Natural killer cell (primary cell): ENCODE measurements around the gene ZNF124. TPM values are rescaled to one million over a fixed set of nuclear protein-coding genes. Genes with fewer than 3 reads are reported as not detected.
A peak's percentile ranks its signal among the peaks of the same experiment; 100 is the strongest.
"Not testable (repeated sequence)": the region's sequence is repeated elsewhere in the genome, so short reads cannot be mapped to it uniquely, and the experiment has no call there.

Experiments
- ATAC-seq, 3 donors: fragments of 150-1000 bp in 2 of 3; fragments of 200-7000 bp in 1 of 3; cut with Tn5 transposase; 1 replicate in 1 of 3; 2 replicates in 2 of 3; pipeline ENCODE4 v1.10.0; 2021; ENCODE audit warnings: mild to moderate bottlenecking in 2 of 3, moderate library complexity in 2 of 3
- DNase-seq, 2 donors: peaks; one replicate each; pipeline versions ENCODE4 v3.0.0 to v3.0.0-alpha.2; 2013 to 2021; ENCODE audit warnings: mixed read lengths in 1 of 2
- H3K27ac ChIP-seq: one replicate; pipeline ENCODE4 v1.5.1; 2013; ENCODE audit warnings: mild to moderate bottlenecking, low read length
- H3K27me3 ChIP-seq: one replicate; pipeline ENCODE4 v1.6.1; 2013; ENCODE audit warnings: low read length; ENCODE audit not compliant: control insufficient read depth, insufficient read depth
- H3K36me3 ChIP-seq: one replicate; pipeline ENCODE4 v1.6.1; 2013; ENCODE audit warnings: low read length; ENCODE audit not compliant: control insufficient read depth, insufficient read depth
- H3K4me1 ChIP-seq: one replicate; pipeline ENCODE4 v1.6.1; 2013; ENCODE audit warnings: low read length; ENCODE audit not compliant: control insufficient read depth, insufficient read depth
- H3K4me3 ChIP-seq: one replicate; pipeline ENCODE4 v1.5.1; 2013; ENCODE audit warnings: low read length
- H3K9me3 ChIP-seq: one replicate; pipeline ENCODE4 v1.6.1; 2013; ENCODE audit warnings: low read length; ENCODE audit not compliant: control insufficient read depth, insufficient read depth
- H3K27ac Mint-ChIP-seq, 2 donors: one replicate each; pipeline ENCODE4 v1.8.0; 2022; ENCODE audit warnings: mild to moderate bottlenecking in 2 of 2, mixed read lengths in 2 of 2, moderate library complexity in 1 of 2
- H3K27me3 Mint-ChIP-seq, 2 donors: one replicate each; pipeline ENCODE4 v1.8.0; 2022; ENCODE audit warnings: low read depth in 2 of 2, mixed read lengths in 2 of 2
- H3K36me3 Mint-ChIP-seq: one replicate; pipeline ENCODE4 v1.8.0; 2022; ENCODE audit warnings: mixed read lengths
- H3K4me1 Mint-ChIP-seq, 2 donors: one replicate each; pipeline ENCODE4 v1.8.0; 2022; ENCODE audit warnings: mixed read lengths in 2 of 2
- H3K4me3 Mint-ChIP-seq: one replicate; pipeline ENCODE4 v1.8.0; 2022; ENCODE audit warnings: mild to moderate bottlenecking, moderate library complexity, mixed read lengths
- H3K9me3 Mint-ChIP-seq, 2 donors: one replicate each; pipeline ENCODE4 v1.8.0; 2022; ENCODE audit warnings: mixed read lengths in 2 of 2
- CTCF ChIP-seq: fragments of 200-600 bp; IDR thresholded peaks from one replicate; pipeline ENCODE4 v1.8.0; 2022; ENCODE audit warnings: antibody characterized with exemption
- WGBS: methylation state at CpG from one replicate; pipeline ENCODE4 v1.1.7; 2013; ENCODE audit warnings: missing lambda C conversion rate; ENCODE audit not compliant: insufficient coverage; 5-methylcytosine and 5-hydroxymethylcytosine counted together
- intact Hi-C: fragments of 100-400 bp; cut with micrococcal nuclease; formaldehyde crosslinking; loops from one replicate; pipeline ENCODE4 v1.14.2; 2022
- total RNA-seq, 4 donors: library from RNA; stranded (reverse); fragments of 120-200 nt in 1 of 4; gene quantifications; one replicate each; pipeline versions ENCODE4 v1.2.3 to v1.2.4, GENCODE V29; 2013 to 2022

Gene ZNF124
- total RNA-seq, 3 donors from 2014 or later (not counting 1 experiment from before 2014, with no cell fraction given): 22.0 to 50.6 (median 31.2) TPM

GRCh38 chr1:247146671-247147070, 25.1 kb downstream of the ZNF124 start:
- H3K27ac Mint-ChIP-seq: no peak overlapping the region
- no peak overlapping the region for H3K27ac ChIP-seq
- H3K9me3 ChIP-seq: peaks cover 73% of the 10 kb centered on the region
- WGBS: 93% methylated on average over 3 of the region's 3 CpGs
- ATAC-seq: no peak
- H3K36me3 Mint-ChIP-seq: peaks cover 47% of the 10 kb centered on the region
- H3K27me3 Mint-ChIP-seq: no peaks in the 10 kb centered on the region
- peaks cover 8% of the 10 kb centered on the region for H3K36me3 ChIP-seq
- no peak for DNase-seq
- H3K4me3 Mint-ChIP-seq: no peak overlapping the region
- no peaks in the 10 kb centered on the region for H3K4me1 Mint-ChIP-seq
- intact Hi-C loops: no loop called here
- H3K27me3 ChIP-seq: no peaks in the 10 kb centered on the region
- no peaks in the 10 kb centered on the region for H3K4me1 ChIP-seq
- no peak overlapping the region for H3K4me3 ChIP-seq
- H3K9me3 Mint-ChIP-seq: peaks cover 12 to 25% of the 10 kb centered on the region in 2 donors
- no peak for TF ChIP-seq CTCF

GRCh38 chr1:247145279-247145678, 26.5 kb downstream of the ZNF124 start:
- Mint-ChIP-seq H3K36me3 (peaks cover 38% of the 10 kb centered on the region), H3K4me3 (no peak overlapping the region), H3K27ac (no peak overlapping the region), H3K9me3 (peaks cover 11 to 28% of the 10 kb centered on the region in 2 donors), H3K4me1 (no peaks in the 10 kb centered on the region), H3K27me3 (no peaks in the 10 kb centered on the region)
- no peak for TF ChIP-seq CTCF
- H3K27ac ChIP-seq: no peak overlapping the region
- H3K9me3 ChIP-seq: peaks cover 84% of the 10 kb centered on the region
- H3K4me3 ChIP-seq: no peak overlapping the region
- ATAC-seq: no peak
- no peak for DNase-seq
- H3K36me3 ChIP-seq: peaks cover 8% of the 10 kb centered on the region
- intact Hi-C loops: no loop called here
- 98% methylated on average over 6 of the region's 6 CpGs for WGBS
- H3K4me1 ChIP-seq: no peaks in the 10 kb centered on the region
- H3K27me3 ChIP-seq: no peaks in the 10 kb centered on the region

GRCh38 chr1:247139557-247139956, 32.3 kb downstream of the ZNF124 start:
- H3K27ac ChIP-seq, H3K4me1 ChIP-seq, H3K36me3 ChIP-seq, intact Hi-C loops, H3K27me3 ChIP-seq, DNase-seq, H3K27ac Mint-ChIP-seq, H3K27me3 Mint-ChIP-seq, H3K4me1 Mint-ChIP-seq, H3K4me3 ChIP-seq, ATAC-seq, H3K4me3 Mint-ChIP-seq: not testable (repeated sequence)
- H3K9me3 ChIP-seq: peaks cover 56% of the 10 kb centered on the region
- peaks cover 58% of the 10 kb centered on the region for H3K36me3 Mint-ChIP-seq
- H3K9me3 Mint-ChIP-seq: peaks cover 25 to 44% of the 10 kb centered on the region in 2 donors

- Histone ChIP-seq H3K27ac (no peak overlapping the region), H3K27me3 (no peaks in the 10 kb centered on the region), H3K36me3 (peaks cover 5% of the 10 kb centered on the region), H3K4me3 (no peak overlapping the region), H3K4me1 (peaks cover 4% of the 10 kb centered on the region), H3K9me3 (peaks cover 25% of the 10 kb centered on the region)
- WGBS: 97% methylated on average over 10 of the region's 10 CpGs
- Mint-ChIP-seq H3K36me3 (peaks cover 40% of the 10 kb centered on the region), H3K4me3 (no peak overlapping the region), H3K27me3 (no peaks in the 10 kb centered on the region), H3K27ac (no peak overlapping the region), H3K4me1 (peaks cover 8 to 9% of the 10 kb centered on the region in 2 donors), H3K9me3 (peaks cover 9 to 18% of the 10 kb centered on the region in 2 donors)
- intact Hi-C loops: no loop called here
- ATAC-seq: no peak
- no peak for DNase-seq
- TF ChIP-seq CTCF: no peak
Observed at GRCh38 chr1:247131236-247131635, 40.6 kb downstream of the ZNF124 start.

- WGBS: 30% methylated on average over 12 of the region's 18 CpGs
- not testable (repeated sequence) for H3K27me3 ChIP-seq, DNase-seq, H3K36me3 Mint-ChIP-seq, H3K36me3 ChIP-seq, ATAC-seq, H3K27me3 Mint-ChIP-seq, H3K27ac ChIP-seq, H3K4me1 ChIP-seq, H3K9me3 Mint-ChIP-seq, H3K4me1 Mint-ChIP-seq, H3K4me3 ChIP-seq
- peaks cover 15% of the 10 kb centered on the region for H3K9me3 ChIP-seq
- intact Hi-C loops: loop anchor here (2.0 kb wide), 1 partner anchor 41 kb away; no protein-coding TSS in a partner anchor
- Mint-ChIP-seq H3K27ac (peak overlapping the region; percentile 65 to 77), H3K4me3 (peak overlapping the region; percentile 80)
Observed at GRCh38 chr1:247127519-247128282, 44.1 kb downstream of the ZNF124 start.

- H3K4me1 Mint-ChIP-seq, H3K4me3 Mint-ChIP-seq, H3K27ac Mint-ChIP-seq, H3K9me3 Mint-ChIP-seq, H3K9me3 ChIP-seq, H3K27me3 ChIP-seq, H3K27ac ChIP-seq, H3K4me3 ChIP-seq, H3K4me1 ChIP-seq, H3K36me3 ChIP-seq, H3K36me3 Mint-ChIP-seq, DNase-seq, H3K27me3 Mint-ChIP-seq, intact Hi-C loops: not testable (repeated sequence)
- peak; percentile 52 to 70 (median 58) for ATAC-seq
- no CpG with 5 or more reads among the region's 46 CpGs for WGBS
Observed at GRCh38 chr1:247126601-247127000, 45.2 kb downstream of the ZNF124 start.
